Measurements from ENCODE around the gene SPIRE1. TPM values are rescaled to one million over a fixed set of nuclear protein-coding genes. Genes with fewer than 3 reads are reported as not detected.

Gene SPIRE1
- total RNA-seq, 2 donors from 2014 or later: 14.2 to 17.2 TPM

- Mint-ChIP-seq H3K27ac (no peak overlapping the region), H3K4me3 (no peak overlapping the region), H3K27me3 (ENCODE audit: insufficient read depth) (no peaks in the 10 kb centered on the region), H3K4me1 (peaks cover 19% of the 10 kb centered on the region), H3K9me3 (no peaks in the 10 kb centered on the region), H3K36me3 (ENCODE audit: low read depth) (no peaks in the 10 kb centered on the region)
- no peaks in the 10 kb centered on the region for H3K36me3 ChIP-seq (ENCODE audit: control insufficient read depth, insufficient read depth, low read length)
- no peaks in the 10 kb centered on the region for H3K9me3 ChIP-seq (ENCODE audit: control insufficient read depth, low read length)
- TF ChIP-seq, protein P1, sequence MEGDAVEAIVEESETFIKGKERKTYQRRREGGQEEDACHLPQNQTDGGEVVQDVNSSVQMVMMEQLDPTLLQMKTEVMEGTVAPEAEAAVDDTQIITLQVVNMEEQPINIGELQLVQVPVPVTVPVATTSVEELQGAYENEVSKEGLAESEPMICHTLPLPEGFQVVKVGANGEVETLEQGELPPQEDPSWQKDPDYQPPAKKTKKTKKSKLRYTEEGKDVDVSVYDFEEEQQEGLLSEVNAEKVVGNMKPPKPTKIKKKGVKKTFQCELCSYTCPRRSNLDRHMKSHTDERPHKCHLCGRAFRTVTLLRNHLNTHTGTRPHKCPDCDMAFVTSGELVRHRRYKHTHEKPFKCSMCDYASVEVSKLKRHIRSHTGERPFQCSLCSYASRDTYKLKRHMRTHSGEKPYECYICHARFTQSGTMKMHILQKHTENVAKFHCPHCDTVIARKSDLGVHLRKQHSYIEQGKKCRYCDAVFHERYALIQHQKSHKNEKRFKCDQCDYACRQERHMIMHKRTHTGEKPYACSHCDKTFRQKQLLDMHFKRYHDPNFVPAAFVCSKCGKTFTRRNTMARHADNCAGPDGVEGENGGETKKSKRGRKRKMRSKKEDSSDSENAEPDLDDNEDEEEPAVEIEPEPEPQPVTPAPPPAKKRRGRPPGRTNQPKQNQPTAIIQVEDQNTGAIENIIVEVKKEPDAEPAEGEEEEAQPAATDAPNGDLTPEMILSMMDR (conservative IDR thresholded peaks at IDR 0.05): no peak
- no peak for DNase-seq
- H3K27ac ChIP-seq (ENCODE audit: low read depth, low read length): no peak overlapping the region
- peaks cover 2% of the 10 kb centered on the region for H3K4me1 ChIP-seq (ENCODE audit: control insufficient read depth, insufficient read depth, low read length)
- H3K27me3 ChIP-seq (ENCODE audit: control insufficient read depth, insufficient read depth, low read length, poor library complexity, severe bottlenecking): no peaks in the 10 kb centered on the region
- H3K4me3 ChIP-seq (ENCODE audit: low read length): no peak overlapping the region
- H3K9ac ChIP-seq (ENCODE audit: extremely low read depth, low read length, poor library complexity, severe bottlenecking): no peak overlapping the region
These were observed 58.4 kb downstream of the SPIRE1 start for GRCh38 chr18:12599543-12599942.

- Mint-ChIP-seq H3K9me3 (no peaks in the 10 kb centered on the region), H3K27me3 (ENCODE audit: insufficient read depth) (no peaks in the 10 kb centered on the region), H3K27ac (no peak overlapping the region), H3K36me3 (ENCODE audit: low read depth) (no peaks in the 10 kb centered on the region), H3K4me3 (no peak overlapping the region), H3K4me1 (peaks cover 19% of the 10 kb centered on the region)
- H3K4me3 ChIP-seq (ENCODE audit: low read length): no peak overlapping the region
- no peaks in the 10 kb centered on the region for H3K27me3 ChIP-seq (ENCODE audit: control insufficient read depth, insufficient read depth, low read length, poor library complexity, severe bottlenecking)
- no peak overlapping the region for H3K9ac ChIP-seq (ENCODE audit: extremely low read depth, low read length, poor library complexity, severe bottlenecking)
- 25 to 65% methylated on average over 1 to 3 of the region's 3 CpGs for WGBS, 2 experiments (ENCODE audit: insufficient coverage in 1 of 2, insufficient read length in 1 of 2)
- peaks cover 2% of the 10 kb centered on the region for H3K4me1 ChIP-seq (ENCODE audit: control insufficient read depth, insufficient read depth, low read length)
- H3K9me3 ChIP-seq (ENCODE audit: control insufficient read depth, low read length): no peaks in the 10 kb centered on the region
- no peak overlapping the region for H3K27ac ChIP-seq (ENCODE audit: low read depth, low read length)
- no peak for DNase-seq
- H3K36me3 ChIP-seq (ENCODE audit: control insufficient read depth, insufficient read depth, low read length): no peaks in the 10 kb centered on the region
- TF ChIP-seq, protein P1 (conservative IDR thresholded peaks at IDR 0.05): no peak
These were observed 59.6 kb downstream of the SPIRE1 start for GRCh38 chr18:12598181-12598930.

GRCh38 chr18:12597760-12598159 is 60.1 kb downstream of the SPIRE1 start:
- H3K4me3 Mint-ChIP-seq: no peak overlapping the region
- DNase-seq: no peak
- Histone ChIP-seq H3K4me3 (ENCODE audit: low read length) (no peak overlapping the region), H3K36me3 (ENCODE audit: control insufficient read depth, insufficient read depth, low read length) (no peaks in the 10 kb centered on the region), H3K9me3 (ENCODE audit: control insufficient read depth, low read length) (no peaks in the 10 kb centered on the region), H3K4me1 (ENCODE audit: control insufficient read depth, insufficient read depth, low read length) (peaks cover 2% of the 10 kb centered on the region), H3K27ac (ENCODE audit: low read depth, low read length) (no peak overlapping the region), H3K9ac (ENCODE audit: extremely low read depth, low read length, poor library complexity, severe bottlenecking) (no peak overlapping the region), H3K27me3 (ENCODE audit: control insufficient read depth, insufficient read depth, low read length, poor library complexity, severe bottlenecking) (no peaks in the 10 kb centered on the region)
- H3K27me3 Mint-ChIP-seq (ENCODE audit: insufficient read depth): no peaks in the 10 kb centered on the region
- H3K9me3 Mint-ChIP-seq: no peaks in the 10 kb centered on the region
- no peaks in the 10 kb centered on the region for H3K36me3 Mint-ChIP-seq (ENCODE audit: low read depth)
- 99 to 100% methylated on average over 1 to 4 of the region's 5 CpGs for WGBS, 2 experiments (ENCODE audit: insufficient coverage in 1 of 2, insufficient read length in 1 of 2)
- peaks cover 20% of the 10 kb centered on the region for H3K4me1 Mint-ChIP-seq
- no peak overlapping the region for H3K27ac Mint-ChIP-seq
- TF ChIP-seq, protein P1 (conservative IDR thresholded peaks at IDR 0.05): no peak

Measured in endodermal cell (in vitro differentiated cells).